HEK293T (cell line): Measurements from ENCODE around the gene RNF149.

ENCODE experiments used
- CTCF ChIA-PET: fragments of 350-600 bp; formaldehyde crosslinking; extraction: SDS; loops from one replicate; lab custom pipeline; 2021; ENCODE audit warnings: antibody characterized with exemption, inconsistent platforms; lab: Yijun Ruan, JAX
- POLR2A ChIA-PET: fragments of 350-600 bp; formaldehyde crosslinking; extraction: SDS; loops from one replicate; lab custom pipeline; 2020; ENCODE audit warnings: antibody characterized with exemption, inconsistent platforms; lab: Yijun Ruan, JAX
- DNase-seq: peaks from one replicate; pipeline ENCODE4 v3.0.0; 2012; ENCODE audit warnings: mixed read lengths; ENCODE audit errors: extremely low spot score
- ARNT ChIP-seq: fragments of 450-650 bp; IDR thresholded peaks from 2 replicates; pipeline ENCODE4 v1.6.1; 2017; ENCODE audit warnings: mild to moderate bottlenecking
- BHLHE40 ChIP-seq: fragments of 450-650 bp; IDR thresholded peaks from 2 replicates; pipeline ENCODE4 v1.6.1; 2016; ENCODE audit warnings: mild to moderate bottlenecking, moderate library complexity, borderline replicate concordance
- CTBP1 ChIP-seq: fragments of 450-650 bp; IDR thresholded peaks from 2 replicates; pipeline ENCODE4 v1.6.1; 2016; ENCODE audit warnings: borderline replicate concordance
- ELF4 ChIP-seq: fragments of 450-650 bp; IDR thresholded peaks from 2 replicates; pipeline ENCODE4 v1.6.1; 2017; ENCODE audit warnings: antibody characterized with exemption
- FOXA1 ChIP-seq: fragments of 450-650 bp; IDR thresholded peaks from 2 replicates; pipeline ENCODE4 v1.6.1; 2016; ENCODE audit warnings: mild to moderate bottlenecking
- FOXK2 ChIP-seq: fragments of 450-650 bp; IDR thresholded peaks from 2 replicates; pipeline ENCODE4 v1.6.1; 2016; ENCODE audit warnings: mild to moderate bottlenecking
- FOXM1 ChIP-seq: fragments of 450-650 bp; IDR thresholded peaks from 2 replicates; pipeline ENCODE4 v1.6.1; 2017; ENCODE audit warnings: mild to moderate bottlenecking, borderline replicate concordance
- HDGF ChIP-seq: fragments of 450-650 bp; IDR thresholded peaks from 2 replicates; pipeline ENCODE4 v1.6.1; 2017; ENCODE audit warnings: antibody characterized with exemption, borderline replicate concordance
- L3MBTL2 ChIP-seq: fragments of 450-650 bp; conservative IDR thresholded peaks from 2 replicates; pipeline ENCODE4 v1.6.1; 2016; ENCODE audit warnings: mild to moderate bottlenecking
- LEF1 ChIP-seq: fragments of 450-650 bp; IDR thresholded peaks from 2 replicates; pipeline ENCODE4 v1.6.1; 2017; ENCODE audit warnings: mild to moderate bottlenecking, borderline replicate concordance
- NFRKB ChIP-seq: fragments of 450-650 bp; IDR thresholded peaks from 2 replicates; pipeline ENCODE4 v1.6.1; 2016; ENCODE audit warnings: mild to moderate bottlenecking, moderate library complexity
- SP1 ChIP-seq: fragments of 450-650 bp; IDR thresholded peaks from 2 replicates; pipeline ENCODE4 v1.6.1; 2017
- SUZ12 ChIP-seq: fragments of 450-650 bp; IDR thresholded peaks from 2 replicates; pipeline ENCODE4 v1.6.1; 2016; ENCODE audit warnings: mild to moderate bottlenecking
- TARDBP ChIP-seq: fragments of 450-650 bp; IDR thresholded peaks from 2 replicates; pipeline ENCODE4 v1.6.1; 2016
- ZNF384 ChIP-seq: fragments of 450-650 bp; IDR thresholded peaks from 2 replicates; pipeline ENCODE4 v1.6.1; 2016
- TF ChIP-seq, protein P1 (sequence below): fragments of 450-650 bp; IDR thresholded peaks from 2 replicates; pipeline ENCODE4 v1.6.1; 2016

The RNF149 gene

DNA sequence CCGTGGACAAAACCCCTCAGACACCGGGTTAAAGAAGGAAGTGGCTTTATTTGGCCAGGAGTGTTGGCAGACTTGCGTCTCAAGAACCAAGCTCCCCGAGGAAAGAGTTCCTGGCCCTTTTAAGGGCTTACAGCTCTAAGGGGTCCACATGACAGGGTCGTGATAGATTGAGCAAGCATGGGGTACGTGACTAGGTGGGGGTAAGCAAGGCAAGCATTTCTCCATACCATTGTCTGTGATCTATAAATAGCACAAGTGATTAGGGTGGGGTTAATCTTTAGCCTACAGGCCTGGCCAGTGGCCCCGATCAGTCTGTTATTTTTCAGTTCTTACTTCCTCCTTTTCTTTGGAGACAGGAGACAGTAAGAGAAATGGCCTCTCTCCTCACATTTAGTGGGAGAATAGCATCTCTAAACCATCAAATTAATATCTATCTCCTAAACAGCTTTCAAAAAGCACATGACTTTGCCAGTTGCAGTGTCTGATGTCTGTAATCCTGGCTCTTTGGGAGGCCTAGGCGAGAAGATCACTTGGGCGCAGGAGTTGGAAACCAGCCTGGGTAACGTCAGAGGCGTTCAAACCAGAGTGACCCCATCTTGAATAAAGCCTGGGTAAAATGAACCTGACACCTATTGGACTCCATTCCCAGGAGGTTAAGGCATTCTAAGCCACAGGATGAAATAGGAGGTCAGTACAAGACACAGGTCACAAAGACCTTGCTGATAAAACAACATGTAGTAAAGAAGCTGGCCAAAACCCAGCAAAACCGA, 74.1 kb downstream of the RNF149 start:
- TF ChIP-seq FOXK2 (no peak), TARDBP (no peak), ARNT (no peak), HDGF (no peak), FOXA1 (no peak), BHLHE40 (no peak), ZNF384 (no peak), NFRKB (no peak), LEF1 (no peak), SP1 (no peak), SUZ12 (no peak), ELF4 (no peak), FOXM1 (no peak), L3MBTL2 (no peak), CTBP1 (no peak)
- TF ChIP-seq, protein P1, sequence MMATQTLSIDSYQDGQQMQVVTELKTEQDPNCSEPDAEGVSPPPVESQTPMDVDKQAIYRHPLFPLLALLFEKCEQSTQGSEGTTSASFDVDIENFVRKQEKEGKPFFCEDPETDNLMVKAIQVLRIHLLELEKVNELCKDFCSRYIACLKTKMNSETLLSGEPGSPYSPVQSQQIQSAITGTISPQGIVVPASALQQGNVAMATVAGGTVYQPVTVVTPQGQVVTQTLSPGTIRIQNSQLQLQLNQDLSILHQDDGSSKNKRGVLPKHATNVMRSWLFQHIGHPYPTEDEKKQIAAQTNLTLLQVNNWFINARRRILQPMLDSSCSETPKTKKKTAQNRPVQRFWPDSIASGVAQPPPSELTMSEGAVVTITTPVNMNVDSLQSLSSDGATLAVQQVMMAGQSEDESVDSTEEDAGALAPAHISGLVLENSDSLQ, result no peak
- POLR2A ChIA-PET, result interaction anchor here (4.7 kb wide), 1 partner anchor 18 kb away, joined by 17 read pairs; the partner anchor contains the start of gene CNOT11
- CTCF ChIA-PET, result no interaction called here
- no peak for DNase-seq

DNA sequence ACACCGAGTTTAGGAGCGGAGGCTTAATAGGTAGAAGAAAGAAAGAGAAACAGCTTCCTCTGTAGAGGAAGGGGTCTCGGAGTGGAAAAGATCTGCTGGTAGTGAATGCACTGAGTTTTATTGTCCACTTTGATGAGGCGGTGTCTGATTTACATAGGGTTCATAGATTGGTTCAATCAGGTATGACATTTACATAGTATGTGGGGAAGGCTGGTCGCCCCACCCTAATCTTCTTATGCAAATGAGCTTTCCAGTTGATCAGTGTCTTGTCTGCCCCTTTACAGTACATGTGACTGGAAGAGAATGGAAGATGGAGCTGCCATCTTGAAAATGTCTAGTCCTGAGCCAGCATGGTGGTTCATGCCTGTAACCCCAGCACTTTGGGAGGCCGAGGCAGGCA, 75.7 kb downstream of the RNF149 start:
- CTCF ChIA-PET, result interaction anchor here (0.9 to 1.1 kb wide), 2 partner anchors 8 to 10 kb away, joined by 3 read pairs; no protein-coding TSS in a partner anchor

GRCh38 chr2:101231937-101232730, 76.4 kb downstream of the RNF149 start:
- TF ChIP-seq LEF1 (no peak), TARDBP (no peak), BHLHE40 (no peak), SP1 (no peak)
- ChIA-PET CTCF (interaction anchor here (0.9 to 1.1 kb wide), 2 partner anchors 9 kb away, joined by 3 read pairs; no protein-coding TSS in a partner anchor), POLR2A (interaction anchor here (4.7 kb wide), 1 partner anchor 20 kb away, joined by 17 read pairs; the partner anchor contains the start of gene CNOT11)
- DNase-seq, result no peak

More for the DNA sequence above, 75.7 kb downstream of the RNF149 start:
- no peak for TF ChIP-seq ARNT
- TF ChIP-seq NFRKB, result no peak
- no peak for TF ChIP-seq CTBP1
- TF ChIP-seq FOXM1, result no peak
- TF ChIP-seq FOXA1, result no peak
- no peak for TF ChIP-seq BHLHE40
- no peak for TF ChIP-seq SUZ12
- TF ChIP-seq TARDBP, result no peak
- TF ChIP-seq ELF4, result no peak
- TF ChIP-seq SP1, result no peak
- no peak for TF ChIP-seq L3MBTL2
- no peak for TF ChIP-seq ZNF384
- TF ChIP-seq, protein P1, result no peak
- no peak for TF ChIP-seq HDGF
- TF ChIP-seq LEF1, result no peak
- TF ChIP-seq FOXK2, result no peak
- DNase-seq, result no peak
- POLR2A ChIA-PET, result interaction anchor here (4.7 kb wide), 1 partner anchor 20 kb away, joined by 17 read pairs; the partner anchor contains the start of gene CNOT11

GRCh38 chr2:101231240-101231639, 77.3 kb downstream of the RNF149 start:
- CTCF ChIA-PET, result interaction anchor here (0.6 kb wide), 1 partner anchor 187 kb away, joined by 5 read pairs; no protein-coding TSS in a partner anchor
- TF ChIP-seq, protein P1, result no peak
- no peak for TF ChIP-seq LEF1
- TF ChIP-seq SP1, result no peak
- no peak for TF ChIP-seq FOXM1
- POLR2A ChIA-PET, result interaction anchor here (4.7 kb wide), 1 partner anchor 21 kb away, joined by 17 read pairs; the partner anchor contains the start of gene CNOT11
- DNase-seq, result no peak

GRCh38 chr2:101230541-101231001, 77.9 kb downstream of the RNF149 start:
- CTCF ChIA-PET, result no interaction called here
- POLR2A ChIA-PET, result interaction anchor here (4.7 kb wide), 1 partner anchor 22 kb away, joined by 17 read pairs; the partner anchor contains the start of gene CNOT11
- TF ChIP-seq ARNT (no peak), CTBP1 (no peak), TARDBP (no peak), BHLHE40 (no peak), SP1 (no peak), ELF4 (no peak), L3MBTL2 (no peak), HDGF (no peak)
- DNase-seq, result no peak
